Esophagus squamous epithelium (tissue), 5 donors: ENCODE data around the gene MAG. TPM values are rescaled to one million over a fixed set of nuclear protein-coding genes. Genes with fewer than 3 reads are reported as not detected.

ENCODE experiments used
- DNase-seq: peaks from one replicate; lab custom pipeline; 2025; lab: John Stamatoyannopoulos, UW
- H3K27ac ChIP-seq, 4 donors: fragments of 200-600 bp; sonication (generic); one replicate each; pipeline ENCODE4 v1.5.1; 2016 to 2019; ENCODE audit warnings: mild to moderate bottlenecking in 1 of 4
- H3K27me3 ChIP-seq, 4 donors: fragments of 200-600 bp; sonication (generic); 1 replicate in 3 of 4; 2 replicates in 1 of 4; pipeline versions ENCODE4 v1.5.1 to v1.6.0; 2017 to 2021; ENCODE audit warnings: antibody characterized with exemption in 1 of 4
- H3K36me3 ChIP-seq, 3 donors: fragments of 200-600 bp; sonication (generic); one replicate each; pipeline ENCODE4 v1.5.1; 2016 to 2019
- H3K4me1 ChIP-seq, 3 donors: fragments of 200-600 bp; sonication (generic); one replicate each; pipeline ENCODE4 v1.5.1; 2017 to 2019
- H3K4me3 ChIP-seq, 4 donors: fragments of 200-600 bp; sonication (generic); 1 replicate in 3 of 4; 2 replicates in 1 of 4; pipeline ENCODE4 v1.5.1; 2016 to 2019; ENCODE audit warnings: mild to moderate bottlenecking in 2 of 4, moderate library complexity in 1 of 4
- H3K9me3 ChIP-seq, 3 donors: fragments of 200-600 bp; sonication (generic); one replicate each; pipeline ENCODE4 v1.5.1; 2016 to 2019
- POLR2A ChIP-seq, 4 donors: fragments of 450-650 bp; IDR thresholded peaks; one replicate each; pipeline ENCODE4 v1.6.1; 2017; ENCODE audit warnings: antibody characterized with exemption in 4 of 4, mild to moderate bottlenecking in 4 of 4, moderate library complexity in 3 of 4
- WGBS, 2 donors: methylation state at CpG; one replicate each; pipeline ENCODE4 v1.1.5; 2018; 5-methylcytosine and 5-hydroxymethylcytosine counted together
- intact Hi-C: fragments of 100-400 bp; cut with DNase I; formaldehyde crosslinking; loops from one replicate; pipeline ENCODE4 v1.15.0; 2022
- total RNA-seq, 4 donors: library from RNA; depleted of rRNA; stranded (reverse); fragments of >200 nt; gene quantifications; one replicate each; pipeline ENCODE4 v1.1.0, GENCODE V29; 2016
- TF ChIP-seq, protein P1 (sequence below), 6 experiments: fragments of 450-650 bp in 4 of 6; fragments of 200-600 bp in 2 of 6; sonication (generic) in 2 of 6; IDR thresholded peaks; one replicate each; pipeline ENCODE4 v1.5.1; 2016 to 2019; ENCODE audit warnings: antibody characterized with exemption in 6 of 6, mild to moderate bottlenecking in 4 of 6, moderate library complexity in 4 of 6
- donor health status: DM: yes; HTN: yes; CAD: no.

MAG gene
- total RNA-seq, 4 donors from 2014 or later, result 2.3 TPM; not detected in 3

DNA sequence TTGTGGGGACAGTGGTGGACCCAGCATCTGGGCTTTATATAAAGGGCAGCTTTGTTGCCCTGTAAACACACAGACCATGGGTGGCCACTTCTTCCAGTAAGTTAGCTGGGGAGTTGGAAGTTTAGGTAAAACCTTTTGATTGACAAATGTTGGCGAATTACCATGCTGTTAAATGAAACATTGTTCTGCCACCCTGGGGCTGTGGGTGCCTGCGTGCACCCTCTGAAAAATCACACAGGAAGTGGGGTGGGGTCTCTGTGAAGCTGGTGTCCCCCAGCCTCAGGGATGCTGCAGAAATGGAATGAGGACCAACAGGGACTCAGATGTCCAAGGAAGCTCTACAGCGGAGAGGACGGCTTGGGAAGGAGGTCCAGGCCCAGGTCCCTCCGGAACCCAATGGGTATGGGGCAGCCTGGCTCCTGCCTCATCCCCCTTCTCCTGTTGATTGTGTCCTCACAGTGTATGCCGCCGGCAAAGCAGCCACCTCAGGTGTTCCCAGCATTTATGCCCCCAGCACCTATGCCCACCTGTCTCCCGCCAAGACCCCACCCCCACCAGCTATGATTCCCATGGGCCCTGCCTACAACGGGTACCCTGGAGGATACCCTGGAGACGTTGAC is 26.0 kb upstream of the MAG start:
- intact Hi-C loops, result no loop called here
- Histone ChIP-seq H3K27me3 (no peaks in the 10 kb centered on the region), H3K9me3 (no peaks in the 10 kb centered on the region), H3K4me1 (peaks cover 21 to 65% (median 32%) of the 10 kb centered on the region in 3 donors), H3K27ac (peak overlapping the region in 3 of 4 donors; percentile 94 to 98 (median 98)), H3K4me3 (no peak overlapping the region), H3K36me3 (peaks cover 0 to 63% (median 9%) of the 10 kb centered on the region in 3 donors)
- no peak for DNase-seq
- TF ChIP-seq POLR2A (IDR thresholded peaks at IDR 0.05), result no peak
- TF ChIP-seq, protein P1, sequence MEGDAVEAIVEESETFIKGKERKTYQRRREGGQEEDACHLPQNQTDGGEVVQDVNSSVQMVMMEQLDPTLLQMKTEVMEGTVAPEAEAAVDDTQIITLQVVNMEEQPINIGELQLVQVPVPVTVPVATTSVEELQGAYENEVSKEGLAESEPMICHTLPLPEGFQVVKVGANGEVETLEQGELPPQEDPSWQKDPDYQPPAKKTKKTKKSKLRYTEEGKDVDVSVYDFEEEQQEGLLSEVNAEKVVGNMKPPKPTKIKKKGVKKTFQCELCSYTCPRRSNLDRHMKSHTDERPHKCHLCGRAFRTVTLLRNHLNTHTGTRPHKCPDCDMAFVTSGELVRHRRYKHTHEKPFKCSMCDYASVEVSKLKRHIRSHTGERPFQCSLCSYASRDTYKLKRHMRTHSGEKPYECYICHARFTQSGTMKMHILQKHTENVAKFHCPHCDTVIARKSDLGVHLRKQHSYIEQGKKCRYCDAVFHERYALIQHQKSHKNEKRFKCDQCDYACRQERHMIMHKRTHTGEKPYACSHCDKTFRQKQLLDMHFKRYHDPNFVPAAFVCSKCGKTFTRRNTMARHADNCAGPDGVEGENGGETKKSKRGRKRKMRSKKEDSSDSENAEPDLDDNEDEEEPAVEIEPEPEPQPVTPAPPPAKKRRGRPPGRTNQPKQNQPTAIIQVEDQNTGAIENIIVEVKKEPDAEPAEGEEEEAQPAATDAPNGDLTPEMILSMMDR (IDR thresholded peaks at IDR 0.05), result no peak
- 74% methylated on average over 6 to 7 of the region's 10 CpGs for WGBS, 2 donors

DNA sequence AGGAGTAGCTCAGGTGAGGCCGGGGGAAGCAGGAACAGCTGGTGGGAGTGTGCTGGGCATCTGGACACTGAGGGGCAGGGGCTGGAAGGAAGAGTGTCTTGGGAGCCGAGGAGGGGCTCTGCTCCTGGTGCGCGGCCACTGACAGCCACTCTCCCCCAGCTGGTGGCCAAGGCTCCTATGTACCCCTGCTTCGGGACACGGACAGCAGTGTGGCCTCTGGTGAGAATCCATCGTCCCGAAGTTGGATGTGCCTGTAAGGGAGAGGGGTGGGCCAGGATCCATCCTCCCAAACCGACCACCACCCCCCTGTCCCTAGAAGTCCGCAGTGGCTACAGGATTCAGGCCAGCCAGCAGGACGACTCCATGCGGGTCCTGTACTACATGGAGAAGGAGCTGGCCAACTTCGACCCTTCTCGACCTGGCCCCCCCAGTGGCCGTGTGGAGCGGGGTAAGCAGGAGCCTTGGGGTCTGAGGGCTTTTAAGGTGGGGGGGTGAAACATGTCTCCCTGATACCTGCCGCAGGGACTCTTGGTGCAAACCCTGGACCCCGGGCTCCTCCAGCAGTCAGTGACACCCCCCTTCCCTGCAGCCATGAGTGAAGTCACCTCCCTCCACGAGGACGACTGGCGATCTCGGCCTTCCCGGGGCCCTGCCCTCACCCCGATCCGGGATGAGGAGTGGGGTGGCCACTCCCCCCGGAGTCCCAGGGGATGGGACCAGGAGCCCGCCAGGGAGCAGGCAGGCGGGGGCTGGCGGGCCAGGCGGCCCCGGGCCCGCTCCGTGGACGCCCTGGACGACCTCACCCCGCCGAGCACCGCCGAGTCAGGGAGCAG is 25.2 kb upstream of the MAG start:
- 70 to 73% methylated on average over 2 to 12 of the region's 39 CpGs for whole genome bisulfite sequencing, 2 donors
- TF ChIP-seq, protein P1 (IDR thresholded peaks at IDR 0.05), result no peak
- TF ChIP-seq POLR2A (IDR thresholded peaks at IDR 0.05), result no peak
- intact Hi-C loops, result no loop called here
- Histone ChIP-seq H3K4me1 (peaks cover 21 to 68% (median 32%) of the 10 kb centered on the region in 3 donors), H3K36me3 (peaks cover 0 to 63% (median 16%) of the 10 kb centered on the region in 3 donors), H3K4me3 (peak overlapping the region; percentile 63 to 95 (median 75)), H3K27me3 (no peaks in the 10 kb centered on the region), H3K9me3 (no peaks in the 10 kb centered on the region), H3K27ac (peak overlapping the region; percentile 94 to 98 (median 96))
- no peak for DNase-seq

DNA sequence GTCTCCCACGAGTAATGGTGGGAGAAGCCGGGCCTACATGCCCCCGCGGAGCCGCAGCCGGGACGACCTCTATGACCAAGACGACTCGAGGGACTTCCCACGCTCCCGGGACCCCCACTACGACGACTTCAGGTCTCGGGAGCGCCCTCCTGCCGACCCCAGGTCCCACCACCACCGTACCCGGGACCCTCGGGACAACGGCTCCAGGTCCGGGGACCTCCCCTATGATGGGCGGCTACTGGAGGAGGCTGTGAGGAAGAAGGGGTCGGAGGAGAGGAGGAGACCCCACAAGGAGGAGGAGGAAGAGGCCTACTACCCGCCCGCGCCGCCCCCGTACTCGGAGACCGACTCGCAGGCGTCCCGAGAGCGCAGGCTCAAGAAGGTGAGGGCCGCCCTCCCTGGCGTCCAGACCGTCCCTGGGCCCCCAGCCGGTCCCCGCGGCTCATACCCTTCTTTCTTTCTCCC is 24.6 kb upstream of the MAG start:
- no peak for DNase-seq
- intact Hi-C loops, result no loop called here
- Histone ChIP-seq H3K9me3 (no peaks in the 10 kb centered on the region), H3K36me3 (peaks cover 0 to 63% (median 23%) of the 10 kb centered on the region in 3 donors), H3K27ac (peak overlapping the region; percentile 94 to 98 (median 96)), H3K27me3 (no peaks in the 10 kb centered on the region), H3K4me1 (peaks cover 21 to 68% (median 32%) of the 10 kb centered on the region in 3 donors), H3K4me3 (peak overlapping the region; percentile 63 to 95 (median 75))
- TF ChIP-seq POLR2A (IDR thresholded peaks at IDR 0.05), result no peak
- TF ChIP-seq, protein P1 (IDR thresholded peaks at IDR 0.05), result no peak
- 0 to 1% methylated on average over 10 to 19 of the region's 40 CpGs for WGBS, 2 donors

- Histone ChIP-seq H3K4me1 (peaks cover 21 to 71% (median 32%) of the 10 kb centered on the region in 3 donors), H3K36me3 (peaks cover 0 to 63% (median 27%) of the 10 kb centered on the region in 3 donors), H3K4me3 (peak overlapping the region; percentile 63 to 95 (median 75)), H3K27me3 (no peaks in the 10 kb centered on the region), H3K27ac (peak overlapping the region; percentile 94 to 98 (median 96)), H3K9me3 (no peaks in the 10 kb centered on the region)
- TF ChIP-seq POLR2A (IDR thresholded peaks at IDR 0.05), result peak in 2 of 4 donors; percentile 73 to 80
- TF ChIP-seq, protein P1 (IDR thresholded peaks at IDR 0.05), result no peak
- intact Hi-C loops, result no loop called here
- 0 to 6% methylated on average over 10 to 12 of the region's 100 CpGs for WGBS, 2 donors
- no peak for DNase-seq
These were observed 24.0 kb upstream of the MAG start for GRCh38 chr19:35267818-35268535.
